H1 (cell line): Measurements from ENCODE around the gene GPC6.

ENCODE experiments used
- ATF3 ChIP-seq: IDR thresholded peaks from 2 replicates; pipeline ENCODE4 v1.6.1; 2011; ENCODE audit warnings: low read depth, mild to moderate bottlenecking, low read length; ENCODE audit not compliant: insufficient read depth
- BRCA1 ChIP-seq: IDR thresholded peaks from 2 replicates; pipeline ENCODE4 v1.6.1; 2012; ENCODE audit warnings: low read depth, low read length, improper control_type of control experiment
- CHD7 ChIP-seq: fragments of 300-600 bp; sonication (generic); IDR thresholded peaks from 2 replicates; pipeline ENCODE4 v1.7.1; 2012; ENCODE audit warnings: low read length, moderate library complexity, mild to moderate bottlenecking, inconsistent platforms; ENCODE audit not compliant: insufficient replicate concordance
- CTCF ChIP-seq, 3 experiments: IDR thresholded peaks; 1 replicate in 2 of 3; 2 replicates in 1 of 3; pipeline versions ENCODE4 v1.5.1 to v1.6.1; 2011; ENCODE audit warnings: low read length in 3 of 3, mild to moderate bottlenecking in 3 of 3, inconsistent platforms in 2 of 3, low read depth in 1 of 3, moderate library complexity in 1 of 3; ENCODE audit not compliant: insufficient read depth in 1 of 3; ENCODE audit errors: control extremely low read depth in 1 of 3
- EP300 ChIP-seq, 2 experiments: IDR thresholded peaks; 1 replicate in 1 of 2; 2 replicates in 1 of 2; pipeline ENCODE4 v1.6.1; 2011 to 2012; ENCODE audit warnings: low read depth in 2 of 2, low read length in 2 of 2, mild to moderate bottlenecking in 2 of 2, borderline replicate concordance in 1 of 2, inconsistent platforms in 1 of 2, moderate library complexity in 1 of 2
- GTF2F1 ChIP-seq: IDR thresholded peaks from 2 replicates; pipeline ENCODE4 v1.6.1; 2012; ENCODE audit warnings: low read depth, low read length, improper control_type of control experiment, borderline replicate concordance
- JUND ChIP-seq: IDR thresholded peaks from 2 replicates; pipeline ENCODE4 v1.6.1; 2011; ENCODE audit warnings: mild to moderate bottlenecking, improper control_type of control experiment, low read length
- SIX5 ChIP-seq: IDR thresholded peaks from 2 replicates; pipeline ENCODE4 v1.6.1; 2011; ENCODE audit warnings: mild to moderate bottlenecking, low read depth, low read length
- SRF ChIP-seq: IDR thresholded peaks from 2 replicates; pipeline ENCODE4 v1.6.1; 2011; ENCODE audit warnings: mild to moderate bottlenecking, low read depth, low read length, moderate library complexity
- TBP ChIP-seq: IDR thresholded peaks from 2 replicates; pipeline ENCODE4 v1.6.1; 2011; ENCODE audit warnings: low read depth, low read length, improper control_type of control experiment
- TCF12 ChIP-seq: IDR thresholded peaks from 2 replicates; pipeline ENCODE4 v1.6.1; 2011; ENCODE audit warnings: low read depth, mild to moderate bottlenecking, low read length
- YY1 ChIP-seq: IDR thresholded peaks from 2 replicates; pipeline ENCODE4 v1.6.1; 2011; ENCODE audit warnings: low read depth, mild to moderate bottlenecking, low read length

- TF ChIP-seq ATF3 (no peak), BRCA1 (no peak), SRF (no peak), TCF12 (no peak), SIX5 (no peak), YY1 (no peak), CTCF (IDR thresholded peaks at IDR 0.05; ENCODE audit: control extremely low read depth in 1 of 3, insufficient read depth in 1 of 3, low read depth in 1 of 3, low read length in 3 of 3) (no peak), CHD7 (no peak), EP300 (IDR thresholded peaks at IDR 0.05; ENCODE audit: borderline replicate concordance in 1 of 2, low read depth in 2 of 2, low read length in 2 of 2) (no peak), TBP (no peak), JUND (no peak), GTF2F1 (no peak)
Observed at GRCh38 chr13:93199856-93200255, 26.8 kb upstream of the GPC6 start.
